ENCODE measurements around the gene FADS3.

Gene FADS3

GRCh38 chr11:61918938-61919704 is 27.8 kb upstream of the FADS3 start:
- no peak overlapping the region for H3K4me3 ChIP-seq (ENCODE audit: low read length)
- no peak for TF ChIP-seq ZNF274 (IDR thresholded peaks at IDR 0.05; ENCODE audit: low read depth, low read length)

DNA sequence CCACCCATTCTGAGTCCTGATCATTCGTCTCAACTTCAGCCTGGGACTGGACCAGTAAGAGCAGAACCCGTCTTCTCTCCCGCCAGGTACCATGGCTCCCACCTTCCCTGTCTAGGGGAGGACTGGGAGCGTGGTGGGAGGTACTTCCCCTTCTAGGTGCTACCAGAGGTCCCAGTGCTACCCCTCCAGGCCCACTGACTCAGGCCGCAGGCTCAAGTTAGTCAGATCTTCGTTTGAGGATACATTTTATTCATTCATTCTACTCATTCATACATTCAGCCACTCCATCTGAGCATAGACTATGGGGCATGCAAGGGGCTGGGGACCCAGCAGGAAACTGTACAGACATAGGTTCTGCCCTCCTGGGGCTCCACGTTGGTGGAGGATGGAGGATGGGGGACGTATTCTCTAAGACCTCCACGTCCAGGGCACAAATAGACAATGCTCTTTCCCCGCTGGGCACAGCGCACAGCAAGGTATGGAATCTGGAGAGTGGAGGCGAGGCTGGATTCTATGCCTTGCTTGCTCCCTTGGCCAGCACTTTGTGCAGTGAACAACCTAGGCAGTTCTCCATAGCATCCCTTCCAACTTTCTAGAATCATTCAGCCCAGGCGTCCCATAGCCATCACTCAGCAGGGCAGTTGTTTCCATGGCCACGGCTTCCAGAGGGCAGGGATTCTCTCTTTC is 27.0 kb upstream of the FADS3 start:
- no peak overlapping the region for H3K4me3 ChIP-seq (ENCODE audit: low read length)

GRCh38 chr11:61917334-61918109 is 26.2 kb upstream of the FADS3 start, which contains the start of gene RAB3IL1:
TSS of gene RAB3IL1 (minus strand) at chr11:61917566. CDS start at chr11:61917367, 199 bp downstream.
- no peak for TF ChIP-seq ZNF274 (IDR thresholded peaks at IDR 0.05; ENCODE audit: low read depth, low read length)

More for the DNA sequence above, 27.0 kb upstream of the FADS3 start:
- TF ChIP-seq ZNF274 (IDR thresholded peaks at IDR 0.05; ENCODE audit: low read depth, low read length), result no peak

GRCh38 chr11:61916737-61917333 is 25.5 kb upstream of the FADS3 start:
- no peak for TF ChIP-seq ZNF274 (IDR thresholded peaks at IDR 0.05; ENCODE audit: low read depth, low read length)
- H3K4me3 ChIP-seq (ENCODE audit: low read length), result no peak overlapping the region; the same call in 1 of the 2 replicates

More at GRCh38 chr11:61917334-61918109, 26.2 kb upstream of the FADS3 start, which contains the start of gene RAB3IL1:
- H3K4me3 ChIP-seq (ENCODE audit: low read length), result no peak within 1 kb of the TSS; the same call in 1 of the 2 replicates

- no peak for TF ChIP-seq ZNF274 (IDR thresholded peaks at IDR 0.05; ENCODE audit: low read depth, low read length)
- no peak overlapping the region for H3K4me3 ChIP-seq (ENCODE audit: low read length)
Measured at GRCh38 chr11:61914471-61915171, 23.3 kb upstream of the FADS3 start.

- no peak overlapping the region for H3K4me3 ChIP-seq (ENCODE audit: low read length)
- no peak for TF ChIP-seq ZNF274 (IDR thresholded peaks at IDR 0.05; ENCODE audit: low read depth, low read length)
Measured at GRCh38 chr11:61913699-61914395, 22.5 kb upstream of the FADS3 start.

DNA sequence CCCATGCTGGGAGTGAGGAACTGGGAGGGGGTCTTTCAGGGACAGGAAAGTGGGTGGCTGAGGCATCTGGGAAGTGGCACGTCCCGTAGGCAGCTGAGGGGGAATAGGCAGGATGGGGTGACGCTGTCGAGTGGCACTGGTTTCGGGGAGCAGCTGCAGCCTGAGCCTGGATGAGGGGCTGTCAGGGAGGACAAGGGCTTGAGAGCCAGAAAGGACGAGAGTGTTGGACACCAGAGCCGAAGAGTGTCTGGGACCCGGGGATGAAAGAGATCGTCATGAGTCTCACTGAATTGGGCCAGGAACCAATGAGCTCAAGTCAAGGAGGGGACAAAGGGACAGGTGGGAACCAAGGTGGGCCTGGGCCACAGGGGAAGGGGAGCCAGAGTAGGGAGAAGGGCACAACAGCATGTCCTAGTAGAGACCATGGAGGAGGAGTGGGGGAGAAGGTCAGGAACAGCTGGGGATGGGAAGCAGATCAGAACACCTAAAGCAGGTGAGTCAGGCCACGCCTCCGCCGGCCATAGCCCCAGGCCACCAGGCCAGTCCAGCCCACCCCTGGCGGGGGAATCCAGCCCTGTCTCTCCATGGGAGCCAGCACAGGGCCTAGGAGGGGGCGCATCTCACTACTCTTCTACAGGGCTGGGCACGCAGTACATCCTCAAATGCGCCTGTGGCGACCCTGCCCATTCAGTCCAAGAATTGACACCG is 21.8 kb upstream of the FADS3 start:
- no peak for TF ChIP-seq ZNF274 (IDR thresholded peaks at IDR 0.05; ENCODE audit: low read depth, low read length)
- no peak overlapping the region for H3K4me3 ChIP-seq (ENCODE audit: low read length)

- TF ChIP-seq ZNF274 (IDR thresholded peaks at IDR 0.05; ENCODE audit: low read depth, low read length), result no peak
- no peak overlapping the region for H3K4me3 ChIP-seq (ENCODE audit: low read length)
Measured at GRCh38 chr11:61912530-61912898, 21.2 kb upstream of the FADS3 start.

- TF ChIP-seq ZNF274 (IDR thresholded peaks at IDR 0.05; ENCODE audit: low read depth, low read length), result no peak
- H3K4me3 ChIP-seq (ENCODE audit: low read length), result no peak overlapping the region
Measured at GRCh38 chr11:61911701-61912529, 20.6 kb upstream of the FADS3 start.

GRCh38 chr11:61911128-61911700 is 19.9 kb upstream of the FADS3 start:
- H3K4me3 ChIP-seq (ENCODE audit: low read length), result no peak overlapping the region
- TF ChIP-seq ZNF274 (IDR thresholded peaks at IDR 0.05; ENCODE audit: low read depth, low read length), result no peak

Measured in GM08714 (cell line).